HepG2 (cell line): ENCODE measurements around the gene PAQR5. TPM values are rescaled to one million over a fixed set of nuclear protein-coding genes. Genes with fewer than 3 reads are reported as not detected.

Experiments used
- ATAC-seq: fragments of 200-7000 bp; cut with Tn5 transposase; 3 replicates; pipeline ENCODE4 v1.9.1; 2020; ENCODE audit warnings: mild to moderate bottlenecking, moderate library complexity
- BruUV-seq: library from RNA; stranded (reverse); fragments of 400-500 nt; replicated peaks from 2 replicates; lab custom pipeline; 2021; lab: Mats Ljungman, UMichigan
- CTCF ChIA-PET: fragments of 300-600 bp; formaldehyde crosslinking; extraction: SDS; loops from one replicate; lab custom pipeline; 2021; ENCODE audit warnings: low total read pairs, inconsistent platforms, low intra/inter-chr PET ratio; lab: Yijun Ruan, JAX
- POLR2A ChIA-PET: fragments of 350-600 bp; sonication (Branson Sonifier 250); formaldehyde crosslinking; loops from one replicate; lab custom pipeline; 2020; ENCODE audit warnings: antibody characterized with exemption, inconsistent platforms; lab: Yijun Ruan, JAX
- DNase-seq: peaks from one replicate; pipeline ENCODE4 v3.0.0-alpha.2; 2015; ENCODE audit warnings: low spot score
- FAIRE-seq: peaks from 3 replicates; lab custom pipeline; 2011; peaks lifted over from hg19 to GRCh38; lab: Jason Lieb, UNC
- H2AFZ ChIP-seq: one replicate; pipeline ENCODE4 v1.6.1; 2011; ENCODE audit warnings: low read length, inconsistent platforms
- H3K27ac ChIP-seq: fragments of 300-600 bp; 3 replicates; pipeline ENCODE4 v1.8.0; 2011; ENCODE audit warnings: mixed run types, mild to moderate bottlenecking, mixed read lengths, low read length, inconsistent platforms; ENCODE audit not compliant: insufficient read depth; ENCODE audit errors: extremely low read length
- H3K27me3 ChIP-seq, 2 experiments: fragments of 200-600 bp in 1 of 2; 2 replicates in 1 of 2; 3 replicates in 1 of 2; pipeline versions ENCODE4 v1.6.0 to v1.8.0; 2011; ENCODE audit warnings: low read length in 2 of 2, mild to moderate bottlenecking in 2 of 2, moderate library complexity in 2 of 2, inconsistent platforms in 1 of 2; ENCODE audit not compliant: insufficient read depth in 2 of 2, control insufficient read depth in 1 of 2
- H3K36me3 ChIP-seq, 2 experiments: fragments of 200-600 bp in 1 of 2; replicated peaks in 1 of 2; 2 replicates in 1 of 2; 3 replicates in 1 of 2; pipeline versions ENCODE4 v1.5.1 to v1.8.0; 2011; ENCODE audit warnings: low read length in 2 of 2, inconsistent platforms in 1 of 2; ENCODE audit not compliant: insufficient read depth in 2 of 2, control insufficient read depth in 1 of 2
- H3K4me1 ChIP-seq: 2 replicates; pipeline ENCODE4 v1.5.1; 2012; ENCODE audit warnings: low read length, inconsistent platforms; ENCODE audit not compliant: insufficient read depth
- H3K4me2 ChIP-seq: 2 replicates; pipeline ENCODE4 v1.6.0; 2011; ENCODE audit warnings: low read depth, low read length, inconsistent platforms
- H3K4me3 ChIP-seq, 3 experiments: fragments of 200-600 bp in 1 of 3; sonication (generic), shearing (Covaris generic) in 1 of 3; replicated peaks in 1 of 3; 2 replicates each; pipeline ENCODE4 v1.5.1; 2011 to 2016; ENCODE audit warnings: low read length in 3 of 3, inconsistent platforms in 2 of 3, low read depth in 2 of 3, mild to moderate bottlenecking in 2 of 3, control low read depth in 1 of 3, mixed read lengths in 1 of 3; ENCODE audit not compliant: insufficient read depth in 1 of 3
- H3K79me2 ChIP-seq: one replicate; pipeline ENCODE4 v1.6.1; 2011; ENCODE audit warnings: low read length, inconsistent platforms; ENCODE audit not compliant: insufficient read depth
- H3K9ac ChIP-seq: 2 replicates; pipeline ENCODE4 v1.6.0; 2011; ENCODE audit warnings: mild to moderate bottlenecking, low read depth, low read length, inconsistent platforms; ENCODE audit not compliant: insufficient read depth
- H3K9me3 ChIP-seq: 2 replicates; pipeline ENCODE4 v1.5.1; 2012; ENCODE audit warnings: mild to moderate bottlenecking, low read length
- H4K20me1 ChIP-seq: 2 replicates; pipeline ENCODE4 v1.6.0; 2011; ENCODE audit warnings: inconsistent platforms, mild to moderate bottlenecking, low read length, moderate library complexity; ENCODE audit not compliant: insufficient read depth
- ELK4 ChIP-seq: sonication (generic); formaldehyde crosslinking; IDR thresholded peaks from 2 replicates; pipeline ENCODE4 v1.9.0; 2021; ENCODE audit warnings: missing genetic modification reagents, borderline replicate concordance
- ETV6 ChIP-seq: sonication (generic); formaldehyde crosslinking; conservative IDR thresholded peaks from 2 replicates; pipeline ENCODE4 v1.4.0; 2020; ENCODE audit warnings: missing genetic modification reagents
- FOSL2 ChIP-seq: sonication (generic); formaldehyde crosslinking; IDR thresholded peaks from 2 replicates; pipeline ENCODE4 v1.4.0; 2020; ENCODE audit warnings: missing genetic modification reagents
- MBNL3 ChIP-seq: fragments of 250-450 bp; sonication (Bioruptor Pico); conservative IDR thresholded peaks from 2 replicates; pipeline ENCODE4 v1.8.0; 2022; ENCODE audit warnings: mild to moderate bottlenecking, inconsistent platforms
- NFRKB ChIP-seq: fragments of 450-650 bp; IDR thresholded peaks from 2 replicates; pipeline ENCODE4 v1.6.1; 2017
- NONO ChIP-seq, 2 experiments: fragments of 450-650 bp in 1 of 2; sonication (generic) in 1 of 2; formaldehyde crosslinking in 1 of 2; IDR thresholded peaks in 1 of 2; conservative IDR thresholded peaks in 1 of 2; 2 replicates each; pipeline versions ENCODE4 v1.6.1 to v1.8.0; 2017 to 2022; ENCODE audit warnings: mild to moderate bottlenecking in 1 of 2, missing genetic modification reagents in 1 of 2, moderate library complexity in 1 of 2
- ONECUT2 ChIP-seq: sonication (generic); formaldehyde crosslinking; IDR thresholded peaks from 2 replicates; pipeline ENCODE4 v1.4.0; 2020; ENCODE audit warnings: missing genetic modification reagents
- PLRG1 ChIP-seq: fragments of 450-650 bp; conservative IDR thresholded peaks from 2 replicates; pipeline ENCODE4 v1.6.1; 2016
- RARA ChIP-seq: IDR thresholded peaks from 2 replicates; pipeline ENCODE4 v1.6.1; 2016; ENCODE audit warnings: missing genetic modification reagents, missing compliant biosample characterization
- TFAP4 ChIP-seq: sonication (generic); IDR thresholded peaks from 2 replicates; pipeline ENCODE4 v1.6.1; 2016; ENCODE audit warnings: low read depth, borderline replicate concordance
- ZBTB37 ChIP-seq: sonication (generic); formaldehyde crosslinking; IDR thresholded peaks from 2 replicates; pipeline ENCODE4 v1.4.0; 2020; ENCODE audit warnings: mild to moderate bottlenecking, missing genetic modification reagents
- ZBTB7A ChIP-seq: sonication (generic); formaldehyde crosslinking; IDR thresholded peaks from 2 replicates; pipeline ENCODE4 v1.8.0; 2022; ENCODE audit warnings: mild to moderate bottlenecking, missing genetic modification reagents
- ZFX ChIP-seq: sonication (generic); formaldehyde crosslinking; IDR thresholded peaks from 2 replicates; pipeline ENCODE4 v1.4.0; 2020; ENCODE audit warnings: mild to moderate bottlenecking, low read depth, missing genetic modification reagents, moderate library complexity
- ZNF616 ChIP-seq: sonication (generic); formaldehyde crosslinking; IDR thresholded peaks from 2 replicates; pipeline ENCODE4 v1.5.0; 2020; ENCODE audit warnings: low read depth, mild to moderate bottlenecking, missing genetic modification reagents
- ZNF646 ChIP-seq: sonication (generic); formaldehyde crosslinking; IDR thresholded peaks from 2 replicates; pipeline ENCODE4 v1.9.0; 2021; ENCODE audit warnings: mild to moderate bottlenecking, missing genetic modification reagents
- WGBS: methylation state at CpG from one replicate; pipeline ENCODE4 v1.1.6; 2017; ENCODE audit warnings: low lambda C conversion rate; 5-methylcytosine and 5-hydroxymethylcytosine counted together
- in situ Hi-C: cut with HindIII; loops from 2 replicates; pipeline ENCODE4 v1.10.0; 2017; ENCODE audit warnings: low pct_unique_long_range_greater_than_20kb; ENCODE audit not compliant: extremely low pct_ligation_motif_present
- intact Hi-C: fragments of 100-400 bp; cut with micrococcal nuclease; formaldehyde crosslinking; loops from one replicate; pipeline ENCODE4 v1.10.0; 2022; ENCODE audit not compliant: unreplicated experiment
- polyA plus RNA-seq, 8 experiments: library from polyadenylated mRNA; depleted of rRNA in 3 of 8; stranded (reverse) in 7 of 8; unstranded in 1 of 8; fragments of >200 nt; fragmentation: Illumina TruSeq in 4 of 8; extraction: Trizol in 4 of 8; gene quantifications; 2 replicates each; pipeline versions ENCODE4 v1.2.1 to v1.2.3, GENCODE V29; 2011 to 2016; ENCODE audit warnings: low read depth in 4 of 8, missing spikeins in 1 of 8, mixed read lengths in 1 of 8; ENCODE audit not compliant: insufficient read depth in 1 of 8
- total RNA-seq, 5 experiments: library from RNA; depleted of rRNA; stranded (reverse); fragments of >200 nt; fragmentation: Illumina TruSeq; extraction: Trizol; gene quantifications; 2 replicates each; pipeline ENCODE4 v1.2.3, GENCODE V29; 2016; ENCODE audit warnings: low read depth in 1 of 5

Gene PAQR5
- total and polyA plus RNA-seq, 2 of the 13 experiments (the other 11 are each of a cell fraction or from before 2014, with no cell fraction given) = 0.53 to 1.3 TPM

- FAIRE-seq = no peak
- in situ Hi-C loops = no loop called here
- H2AFZ ChIP-seq = no peak overlapping the region
- no peak for TF ChIP-seq FOSL2 (CRISPR knock-in tag)
- TF ChIP-seq ETV6 (CRISPR knock-in tag) = no peak
- TF ChIP-seq ZFX (CRISPR knock-in tag) = no peak
- TF ChIP-seq ONECUT2 = no peak
- TF ChIP-seq ZBTB37 = no peak
- no peak for TF ChIP-seq NONO (IDR thresholded peaks at IDR 0.05)
- no peak for TF ChIP-seq NONO (CRISPR knock-in tag; conservative IDR thresholded peaks at IDR 0.05)
- no peak for TF ChIP-seq NFRKB
- no peak for TF ChIP-seq MBNL3
- no peak for TF ChIP-seq RARA (CRISPR knock-in tag)
- TF ChIP-seq ELK4 (CRISPR knock-in tag) = no peak
- no peak for TF ChIP-seq ZNF616
- TF ChIP-seq ZNF646 (CRISPR knock-in tag) = no peak
- no peak for TF ChIP-seq PLRG1
- no peak for TF ChIP-seq ZBTB7A
- TF ChIP-seq TFAP4 = no peak
Observed at GRCh38 chr15:69393831-69394491, 95.2 kb downstream of the PAQR5 start.

More at GRCh38 chr15:69393831-69394491, 95.2 kb downstream of the PAQR5 start:
- intact Hi-C loops = loop anchor here (1.0 to 10.0 kb wide), 3 partner anchors 36 to 335 kb away; partner anchors contain the start of gene GLCE
- CTCF ChIA-PET = interaction anchor here (1.4 to 2.8 kb wide), 3 partner anchors 129 to 349 kb away, joined by 4 to 34 read pairs (median 4); no protein-coding TSS in a partner anchor
- peaks cover 26% of the 10 kb centered on the region for H3K4me1 ChIP-seq
- H3K27ac ChIP-seq = no peak overlapping the region
- peak overlapping the region; percentile 43 for H3K4me2 ChIP-seq
- H4K20me1 ChIP-seq = no peaks in the 10 kb centered on the region
- H3K79me2 ChIP-seq = no peaks in the 10 kb centered on the region
- no peak for ATAC-seq
- BruUV-seq = no TSS peak
- no peaks in the 10 kb centered on the region for H3K9me3 ChIP-seq
- POLR2A ChIA-PET = no interaction called here
- 23% methylated on average over 10 of the region's 11 CpGs for WGBS
- H3K4me3 ChIP-seq = no peak overlapping the region
- no peaks in the 10 kb centered on the region for H3K36me3 ChIP-seq
- no peak overlapping the region for H3K9ac ChIP-seq
- H3K27me3 ChIP-seq = peaks cover 2 to 22% of the 10 kb centered on the region in 2 experiments; a peak in 3 of 5 replicates
- no peak for DNase-seq
